Camera-type eye (tissue), 1 donor: Measurements from ENCODE around the gene CHCHD10. TPM values are rescaled to one million over a fixed set of nuclear protein-coding genes. Genes with fewer than 3 reads are reported as not detected.

Experiments used
- total RNA-seq: library from RNA; depleted of rRNA; stranded (reverse); fragments of >200 nt; gene quantifications from one replicate; pipeline ENCODE4 v1.2.3, GENCODE V29; 2014

The CHCHD10 gene
- 4.8 TPM for total RNA-seq

GRCh38 chr22:23767673-23768548, at the start of gene CHCHD10:
TSS of gene CHCHD10 (minus strand) at chr22:23767972. CDS start at chr22:23767874, 98 bp downstream.

DNA sequence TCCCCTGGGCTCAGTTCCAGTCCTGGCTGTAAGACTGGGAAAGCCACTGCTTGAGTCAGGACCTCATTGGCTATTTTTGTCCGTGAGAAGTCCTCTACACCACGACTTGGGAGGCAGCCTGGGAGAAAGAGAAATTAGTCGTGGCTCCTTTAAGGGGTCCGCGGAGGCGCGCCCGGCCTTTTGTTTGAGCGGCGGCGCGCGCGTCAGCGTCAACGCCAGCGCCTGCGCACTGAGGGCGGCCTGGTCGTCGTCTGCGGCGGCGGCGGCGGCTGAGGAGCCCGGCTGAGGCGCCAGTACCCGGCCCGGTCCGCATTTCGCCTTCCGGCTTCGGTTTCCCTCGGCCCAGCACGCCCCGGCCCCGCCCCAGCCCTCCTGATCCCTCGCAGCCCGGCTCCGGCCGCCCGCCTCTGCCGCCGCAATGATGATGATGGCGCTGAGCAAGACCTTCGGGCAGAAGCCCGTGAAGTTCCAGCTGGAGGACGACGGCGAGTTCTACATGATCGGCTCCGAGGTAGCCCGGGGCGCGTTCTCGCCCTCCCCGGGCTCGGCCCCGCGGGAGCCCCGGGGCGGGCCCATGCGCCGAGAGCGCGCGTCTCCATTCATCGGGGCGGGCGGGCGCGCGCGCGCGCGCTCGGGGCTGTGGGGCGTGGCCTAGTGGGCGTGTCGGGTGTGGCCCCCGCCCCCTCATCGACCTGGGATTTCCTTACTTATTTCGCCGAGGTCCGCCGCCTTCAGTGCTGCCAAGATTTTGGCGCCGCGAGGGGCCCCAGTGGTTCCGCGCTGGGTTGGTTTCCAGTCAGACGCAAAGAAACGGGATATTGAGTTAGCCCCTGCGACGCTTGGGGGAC, 19.2 kb upstream of the CHCHD10 start, which contains the start of gene SMARCB1:
Gene SMARCB1 (plus strand): TSS at position 215 of the 848 bp plus-strand sequence. CDS start 204 bp downstream, at position 419.

GRCh38 chr22:23772649-23773473, 5.1 kb upstream of the CHCHD10 start, which contains the start of gene MMP11:
TSS of gene MMP11 (plus strand) at chr22:23772849. CDS start at chr22:23772871, 22 bp downstream.

GRCh38 chr22:23762842-23763578, 4.8 kb downstream of the CHCHD10 start, which contains the start of gene C22orf15:
TSS of gene C22orf15 (plus strand) at chr22:23762990. CDS start at chr22:23763307, 317 bp downstream.

DNA sequence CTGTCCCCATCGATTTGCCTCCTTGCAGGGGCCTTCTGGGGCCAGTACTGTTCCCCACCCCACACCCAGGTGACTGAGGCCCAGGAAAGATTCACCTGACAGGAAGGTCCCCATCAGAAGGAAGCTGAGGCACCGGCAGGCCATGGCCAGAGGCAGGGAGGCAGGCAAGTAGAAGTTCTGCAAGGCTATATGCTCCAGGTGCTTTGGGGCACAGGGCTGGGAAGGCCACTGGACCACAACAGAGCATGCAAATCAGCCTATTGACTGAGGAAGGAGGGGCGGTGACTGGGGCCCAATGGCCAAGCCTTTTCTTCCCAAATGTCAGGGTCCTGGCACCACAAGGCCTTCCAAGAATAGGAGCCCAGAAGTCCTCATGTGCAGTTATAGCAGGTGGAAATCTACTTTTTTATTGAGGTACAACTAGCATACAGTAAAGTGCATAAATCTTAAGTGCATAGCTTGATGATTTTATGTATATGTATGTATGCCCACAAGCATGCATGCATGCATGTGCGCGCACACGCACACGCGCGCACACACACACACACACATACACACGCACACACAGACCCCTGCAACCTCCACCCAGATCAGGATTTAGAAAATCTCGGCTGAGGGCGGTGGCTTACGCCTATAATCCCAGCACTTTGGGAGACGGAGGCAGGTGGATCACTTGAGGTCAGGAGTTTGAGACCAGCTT, 13.4 kb downstream of the CHCHD10 start, which contains the start of gene VPREB3:
Gene VPREB3 (minus strand): TSS at position 206 of the 700 bp plus-strand sequence. CDS start 62 bp downstream, at position 144.

GRCh38 chr22:23750714-23751440, 16.9 kb downstream of the CHCHD10 start, which contains the start of gene ZNF70:
TSS of gene ZNF70 (minus strand) at chr22:23751112. CDS start at chr22:23745140, 5,972 bp downstream.

Other genes starting within 250 kb of the CHCHD10 start
- gene IGLL1, start 187.7 kb downstream of the CHCHD10 start, total RNA-seq, result not detected
- 0.77 TPM for gene DRICH1, start 135.7 kb downstream of the CHCHD10 start, total RNA-seq
- gene RGL4, start 77.0 kb downstream of the CHCHD10 start, total RNA-seq, result not detected
- 11.4 TPM for gene ZNF70, start 16.9 kb downstream of the CHCHD10 start, total RNA-seq
- gene VPREB3, start 13.5 kb downstream of the CHCHD10 start, total RNA-seq, result not detected
- gene C22orf15, start 5.0 kb downstream of the CHCHD10 start, total RNA-seq, result 0.88 TPM
- gene MMP11, start 4.9 kb upstream of the CHCHD10 start, total RNA-seq, result 13.6 TPM
- gene SMARCB1, start 19.0 kb upstream of the CHCHD10 start, total RNA-seq, result 61.6 TPM
- gene DERL3, start 71.0 kb upstream of the CHCHD10 start, total RNA-seq, result 1.2 TPM
- gene SLC2A11, start 89.9 kb upstream of the CHCHD10 start, total RNA-seq, result 33.2 TPM
- 98.0 TPM for gene MIF, start 126.4 kb upstream of the CHCHD10 start, total RNA-seq
- 2.8 TPM for gene GSTT2B, start 193.2 kb upstream of the CHCHD10 start, total RNA-seq
- not detected for gene DDTL, start 198.9 kb upstream of the CHCHD10 start, total RNA-seq
- gene DDT, start 206.5 kb upstream of the CHCHD10 start, total RNA-seq, result 44.5 TPM
- not detected for gene GSTT2, start 212.2 kb upstream of the CHCHD10 start, total RNA-seq
- gene GSTT4, start 237.5 kb upstream of the CHCHD10 start, total RNA-seq, result not detected
- gene CABIN1, start 243.3 kb upstream of the CHCHD10 start, total RNA-seq, result 71.1 TPM